ENCODE data around the gene MAGI2. TPM values are rescaled to one million over a fixed set of nuclear protein-coding genes. Genes with fewer than 3 reads are reported as not detected.

MAGI2 gene
- total RNA-seq, 2 experiments from 2014 or later = 0.09 to 0.19 TPM

GRCh38 chr7:78959477-78959876, 494.0 kb downstream of the MAGI2 start:
- Mint-ChIP-seq H3K4me3 (no peak overlapping the region), H3K4me1 (no peaks in the 10 kb centered on the region), H3K36me3 (no peaks in the 10 kb centered on the region), H3K9me3 (ENCODE audit: low read depth) (no peaks in the 10 kb centered on the region), H3K27me3 (no peaks in the 10 kb centered on the region), H3K27ac (no peak overlapping the region)
- CTCF ChIA-PET = no interaction called here
- DNase-seq = no peak
- no peak for ATAC-seq

- DNase-seq (no peak), ATAC-seq (no peak)
- CTCF ChIA-PET = no interaction called here
- Mint-ChIP-seq H3K4me1 (no peaks in the 10 kb centered on the region), H3K27ac (no peak overlapping the region), H3K36me3 (no peaks in the 10 kb centered on the region), H3K27me3 (no peaks in the 10 kb centered on the region), H3K9me3 (ENCODE audit: low read depth) (no peaks in the 10 kb centered on the region), H3K4me3 (no peak overlapping the region)
These were observed 498.1 kb downstream of the MAGI2 start for GRCh38 chr7:78955329-78955728.

- H3K4me3 Mint-ChIP-seq = no peak overlapping the region
- no peaks in the 10 kb centered on the region for H3K4me1 Mint-ChIP-seq
- CTCF ChIA-PET = no interaction called here
- ATAC-seq (no peak), DNase-seq (no peak)
- no peaks in the 10 kb centered on the region for H3K27me3 Mint-ChIP-seq
- no peaks in the 10 kb centered on the region for H3K36me3 Mint-ChIP-seq
- H3K27ac Mint-ChIP-seq = no peak overlapping the region
- no peaks in the 10 kb centered on the region for H3K9me3 Mint-ChIP-seq (ENCODE audit: low read depth)
These were observed 499.6 kb downstream of the MAGI2 start for GRCh38 chr7:78953726-78954363.

GRCh38 chr7:78953090-78953489, 500.4 kb downstream of the MAGI2 start:
- Mint-ChIP-seq H3K9me3 (ENCODE audit: low read depth) (peaks cover 2% of the 10 kb centered on the region), H3K4me3 (no peak overlapping the region), H3K27me3 (no peaks in the 10 kb centered on the region), H3K4me1 (no peaks in the 10 kb centered on the region), H3K27ac (no peak overlapping the region), H3K36me3 (no peaks in the 10 kb centered on the region)
- no peak for DNase-seq
- CTCF ChIA-PET = no interaction called here
- ATAC-seq = no peak

- DNase-seq (no peak), ATAC-seq (no peak)
- H3K4me1 Mint-ChIP-seq = no peaks in the 10 kb centered on the region
- H3K36me3 Mint-ChIP-seq = no peaks in the 10 kb centered on the region
- H3K27ac Mint-ChIP-seq = no peak overlapping the region
- H3K9me3 Mint-ChIP-seq (ENCODE audit: low read depth) = peaks cover 8% of the 10 kb centered on the region
- CTCF ChIA-PET = no interaction called here
- H3K27me3 Mint-ChIP-seq = no peaks in the 10 kb centered on the region
- H3K4me3 Mint-ChIP-seq = no peak overlapping the region
These were observed 513.8 kb downstream of the MAGI2 start for GRCh38 chr7:78939669-78940068.

GRCh38 chr7:78924581-78924980, 528.9 kb downstream of the MAGI2 start:
- no peaks in the 10 kb centered on the region for H3K27me3 Mint-ChIP-seq
- no peaks in the 10 kb centered on the region for H3K36me3 Mint-ChIP-seq
- DNase-seq (no peak), ATAC-seq (no peak)
- no peak overlapping the region for H3K27ac Mint-ChIP-seq
- no peaks in the 10 kb centered on the region for H3K9me3 Mint-ChIP-seq (ENCODE audit: low read depth)
- CTCF ChIA-PET = no interaction called here
- no peak overlapping the region for H3K4me3 Mint-ChIP-seq
- no peaks in the 10 kb centered on the region for H3K4me1 Mint-ChIP-seq

GRCh38 chr7:78912781-78913180, 540.7 kb downstream of the MAGI2 start:
- Mint-ChIP-seq H3K36me3 (no peaks in the 10 kb centered on the region), H3K4me1 (no peaks in the 10 kb centered on the region), H3K27ac (no peak overlapping the region), H3K4me3 (no peak overlapping the region), H3K27me3 (no peaks in the 10 kb centered on the region), H3K9me3 (ENCODE audit: low read depth) (peaks cover 5% of the 10 kb centered on the region)
- no peak for ATAC-seq
- DNase-seq = no peak
- CTCF ChIA-PET = no interaction called here

- H3K36me3 Mint-ChIP-seq = no peaks in the 10 kb centered on the region
- no peak for ATAC-seq
- no peaks in the 10 kb centered on the region for H3K4me1 Mint-ChIP-seq
- no peak overlapping the region for H3K4me3 Mint-ChIP-seq
- H3K27ac Mint-ChIP-seq = no peak overlapping the region
- no peak for DNase-seq
- CTCF ChIA-PET = no interaction called here
- no peaks in the 10 kb centered on the region for H3K27me3 Mint-ChIP-seq
- H3K9me3 Mint-ChIP-seq (ENCODE audit: low read depth) = peaks cover 8% of the 10 kb centered on the region
These were observed 546.7 kb downstream of the MAGI2 start for GRCh38 chr7:78906735-78907134.

GRCh38 chr7:78905436-78905835, 548.0 kb downstream of the MAGI2 start:
- peaks cover 8% of the 10 kb centered on the region for H3K9me3 Mint-ChIP-seq (ENCODE audit: low read depth)
- H3K4me3 Mint-ChIP-seq = no peak overlapping the region
- CTCF ChIA-PET = no interaction called here
- H3K36me3 Mint-ChIP-seq = no peaks in the 10 kb centered on the region
- H3K27ac Mint-ChIP-seq = no peak overlapping the region
- no peaks in the 10 kb centered on the region for H3K27me3 Mint-ChIP-seq
- ATAC-seq = no peak
- no peak for DNase-seq
- H3K4me1 Mint-ChIP-seq = no peaks in the 10 kb centered on the region

- no peak overlapping the region for H3K27ac Mint-ChIP-seq
- H3K4me1 Mint-ChIP-seq = no peaks in the 10 kb centered on the region
- H3K36me3 Mint-ChIP-seq = no peaks in the 10 kb centered on the region
- peaks cover 11% of the 10 kb centered on the region for H3K9me3 Mint-ChIP-seq (ENCODE audit: low read depth)
- no peaks in the 10 kb centered on the region for H3K27me3 Mint-ChIP-seq
- no peak for ATAC-seq
- CTCF ChIA-PET = no interaction called here
- H3K4me3 Mint-ChIP-seq = no peak overlapping the region
- DNase-seq = no peak
These were observed 548.5 kb downstream of the MAGI2 start for GRCh38 chr7:78904983-78905382.

GRCh38 chr7:78901566-78901965, 551.9 kb downstream of the MAGI2 start:
- CTCF ChIA-PET = no interaction called here
- H3K27ac Mint-ChIP-seq = no peak overlapping the region
- H3K9me3 Mint-ChIP-seq (ENCODE audit: low read depth) = peaks cover 12% of the 10 kb centered on the region
- no peaks in the 10 kb centered on the region for H3K4me1 Mint-ChIP-seq
- no peaks in the 10 kb centered on the region for H3K36me3 Mint-ChIP-seq
- ATAC-seq = no peak
- DNase-seq = no peak
- no peaks in the 10 kb centered on the region for H3K27me3 Mint-ChIP-seq
- H3K4me3 Mint-ChIP-seq = no peak overlapping the region

- H3K27me3 Mint-ChIP-seq = no peaks in the 10 kb centered on the region
- ATAC-seq (no peak), DNase-seq (no peak)
- no peak overlapping the region for H3K4me3 Mint-ChIP-seq
- CTCF ChIA-PET = no interaction called here
- no peak overlapping the region for H3K27ac Mint-ChIP-seq
- H3K9me3 Mint-ChIP-seq (ENCODE audit: low read depth) = peaks cover 12% of the 10 kb centered on the region
- no peaks in the 10 kb centered on the region for H3K36me3 Mint-ChIP-seq
- no peaks in the 10 kb centered on the region for H3K4me1 Mint-ChIP-seq
These were observed 552.7 kb downstream of the MAGI2 start for GRCh38 chr7:78900806-78901205.

- no peak overlapping the region for H3K4me3 Mint-ChIP-seq
- CTCF ChIA-PET = no interaction called here
- ATAC-seq (no peak), DNase-seq (no peak)
- H3K4me1 Mint-ChIP-seq = no peaks in the 10 kb centered on the region
- H3K27me3 Mint-ChIP-seq = no peaks in the 10 kb centered on the region
- H3K36me3 Mint-ChIP-seq = no peaks in the 10 kb centered on the region
- peaks cover 6% of the 10 kb centered on the region for H3K9me3 Mint-ChIP-seq (ENCODE audit: low read depth)
- H3K27ac Mint-ChIP-seq = no peak overlapping the region
These were observed 558.1 kb downstream of the MAGI2 start for GRCh38 chr7:78895393-78895792.

- Mint-ChIP-seq H3K9me3 (ENCODE audit: low read depth) (peaks cover 4% of the 10 kb centered on the region), H3K36me3 (no peaks in the 10 kb centered on the region), H3K4me1 (no peaks in the 10 kb centered on the region), H3K4me3 (no peak overlapping the region), H3K27me3 (no peaks in the 10 kb centered on the region), H3K27ac (no peak overlapping the region)
- no peak for ATAC-seq
- no peak for DNase-seq
- CTCF ChIA-PET = no interaction called here
These were observed 574.3 kb downstream of the MAGI2 start for GRCh38 chr7:78879206-78879605.

GRCh38 chr7:78873117-78873516, 580.4 kb downstream of the MAGI2 start:
- H3K4me3 Mint-ChIP-seq = no peak overlapping the region
- no peak overlapping the region for H3K27ac Mint-ChIP-seq
- H3K27me3 Mint-ChIP-seq = no peaks in the 10 kb centered on the region
- DNase-seq (no peak), ATAC-seq (no peak)
- H3K9me3 Mint-ChIP-seq (ENCODE audit: low read depth) = no peaks in the 10 kb centered on the region
- no peaks in the 10 kb centered on the region for H3K36me3 Mint-ChIP-seq
- CTCF ChIA-PET = no interaction called here
- H3K4me1 Mint-ChIP-seq = no peaks in the 10 kb centered on the region

All from activated CD8-positive, alpha-beta memory T cell treated with anti-CD3 and anti-CD28 coated beads, Interleukin-2, amount 10 ng/mL, durations not matched to agents 7 days and 5 days (primary cell).